Embryonic facial prominence (tissue), 1 donor: ENCODE measurements around the gene MACROD2.
"Not testable (repeated sequence)": the region's sequence is repeated elsewhere in the genome, so short reads cannot be mapped to it uniquely, and the experiment has no call there.

ENCODE experiments used
- DNase-seq: peaks from one replicate; pipeline ENCODE4 v3.0.0-alpha.2; 2016; ENCODE audit errors: extremely low spot score

Gene MACROD2

GRCh38 chr20:15099130-15099529, 1103.8 kb downstream of the MACROD2 start:
- DNase-seq: no peak

- no peak for DNase-seq
Measured at GRCh38 chr20:15100506-15101160, 1105.3 kb downstream of the MACROD2 start.

GRCh38 chr20:15107931-15108330, 1112.6 kb downstream of the MACROD2 start:
- no peak for DNase-seq

GRCh38 chr20:15109494-15109893, 1114.2 kb downstream of the MACROD2 start:
- DNase-seq: no peak

- no peak for DNase-seq
Measured at GRCh38 chr20:15111654-15112053, 1116.3 kb downstream of the MACROD2 start.

- DNase-seq: no peak
Measured at GRCh38 chr20:15113144-15113773, 1117.9 kb downstream of the MACROD2 start.

GRCh38 chr20:15119852-15120487, 1124.7 kb downstream of the MACROD2 start:
- no peak for DNase-seq

GRCh38 chr20:15122613-15123012, 1127.3 kb downstream of the MACROD2 start:
- no peak for DNase-seq

GRCh38 chr20:15131176-15131575, 1135.9 kb downstream of the MACROD2 start:
- no peak for DNase-seq

GRCh38 chr20:15138548-15139126, 1143.3 kb downstream of the MACROD2 start:
- no peak for DNase-seq

- no peak for DNase-seq
Measured at GRCh38 chr20:15139522-15139921, 1144.2 kb downstream of the MACROD2 start.

GRCh38 chr20:15140286-15140685, 1145.0 kb downstream of the MACROD2 start:
- no peak for DNase-seq

GRCh38 chr20:15140940-15141339, 1145.6 kb downstream of the MACROD2 start:
- not testable (repeated sequence) for DNase-seq

GRCh38 chr20:15141861-15142260, 1146.5 kb downstream of the MACROD2 start:
- DNase-seq: no peak

GRCh38 chr20:15143478-15143877, 1148.2 kb downstream of the MACROD2 start:
- no peak for DNase-seq

- no peak for DNase-seq
Measured at GRCh38 chr20:15144916-15145315, 1149.6 kb downstream of the MACROD2 start.

- DNase-seq: no peak
Measured at GRCh38 chr20:15146948-15147347, 1151.6 kb downstream of the MACROD2 start.

- no peak for DNase-seq
Measured at GRCh38 chr20:15154070-15154469, 1158.8 kb downstream of the MACROD2 start.

- DNase-seq: no peak
Measured at GRCh38 chr20:15155848-15156401, 1160.6 kb downstream of the MACROD2 start.

GRCh38 chr20:15158533-15158932, 1163.2 kb downstream of the MACROD2 start:
- DNase-seq: no peak

GRCh38 chr20:15162079-15162647, 1166.8 kb downstream of the MACROD2 start:
- DNase-seq: no peak

- DNase-seq: no peak
Measured at GRCh38 chr20:15163632-15164031, 1168.3 kb downstream of the MACROD2 start.
